K562 (cell line): Measurements from ENCODE around the gene DBP.

ENCODE experiments used
- ARNT ChIP-seq, 2 experiments: fragments of 450-650 bp; IDR thresholded peaks; 2 replicates each; pipeline ENCODE4 v1.6.1; 2016; ENCODE audit warnings: mild to moderate bottlenecking in 1 of 2
- NBN ChIP-seq: fragments of 450-650 bp; IDR thresholded peaks from 2 replicates; pipeline ENCODE4 v1.6.1; 2016; ENCODE audit warnings: low read depth, mild to moderate bottlenecking
- POU5F1 ChIP-seq: fragments of 150-350 bp; IDR thresholded peaks from 2 replicates; pipeline ENCODE4 v1.6.1; 2014; ENCODE audit warnings: borderline replicate concordance, low read length, low read depth, mild to moderate bottlenecking; ENCODE audit not compliant: partially characterized antibody
- RNF2 ChIP-seq: sonication (generic); IDR thresholded peaks from 2 replicates; pipeline ENCODE4 v1.6.1; 2016
- SRSF1 ChIP-seq: fragments of 200-400 bp; formaldehyde crosslinking; IDR thresholded peaks from 2 replicates; pipeline ENCODE4 v1.6.1; 2017; ENCODE audit warnings: mild to moderate bottlenecking, low read depth, low read length, moderate library complexity
- XRCC4 ChIP-seq: IDR thresholded peaks from one replicate; pipeline ENCODE4 v1.6.1; 2011; ENCODE audit not compliant: insufficient read depth, insufficient read length; ENCODE audit errors: extremely low read depth
- ZC3H4 ChIP-seq: sonication (generic); formaldehyde crosslinking; IDR thresholded peaks from 2 replicates; pipeline ENCODE4 v1.9.0; 2021; ENCODE audit warnings: missing genetic modification reagents, borderline replicate concordance
- TF ChIP-seq, protein P1 (sequence below): fragments of 450-650 bp; IDR thresholded peaks from 2 replicates; pipeline ENCODE4 v1.6.1; 2016
- TF ChIP-seq, protein P2 (sequence below): sonication (generic); formaldehyde crosslinking; IDR thresholded peaks from 2 replicates; pipeline ENCODE4 v1.9.0; 2022; ENCODE audit warnings: mild to moderate bottlenecking, missing genetic modification reagents
- TF ChIP-seq, protein P3 (sequence below): fragments of 250-450 bp; sonication (Bioruptor Pico); IDR thresholded peaks from 2 replicates; pipeline ENCODE4 v1.5.0; 2021

- TF ChIP-seq XRCC4 = no peak
- no peak for TF ChIP-seq SRSF1
- TF ChIP-seq ARNT (IDR thresholded peaks at IDR 0.05) = no peak
- no peak for TF ChIP-seq RNF2
- TF ChIP-seq, protein P1, sequence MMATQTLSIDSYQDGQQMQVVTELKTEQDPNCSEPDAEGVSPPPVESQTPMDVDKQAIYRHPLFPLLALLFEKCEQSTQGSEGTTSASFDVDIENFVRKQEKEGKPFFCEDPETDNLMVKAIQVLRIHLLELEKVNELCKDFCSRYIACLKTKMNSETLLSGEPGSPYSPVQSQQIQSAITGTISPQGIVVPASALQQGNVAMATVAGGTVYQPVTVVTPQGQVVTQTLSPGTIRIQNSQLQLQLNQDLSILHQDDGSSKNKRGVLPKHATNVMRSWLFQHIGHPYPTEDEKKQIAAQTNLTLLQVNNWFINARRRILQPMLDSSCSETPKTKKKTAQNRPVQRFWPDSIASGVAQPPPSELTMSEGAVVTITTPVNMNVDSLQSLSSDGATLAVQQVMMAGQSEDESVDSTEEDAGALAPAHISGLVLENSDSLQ = no peak
- no peak for TF ChIP-seq NBN
- TF ChIP-seq, protein P2, sequence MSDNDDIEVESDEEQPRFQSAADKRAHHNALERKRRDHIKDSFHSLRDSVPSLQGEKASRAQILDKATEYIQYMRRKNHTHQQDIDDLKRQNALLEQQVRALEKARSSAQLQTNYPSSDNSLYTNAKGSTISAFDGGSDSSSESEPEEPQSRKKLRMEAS (CRISPR knock-in tag) = no peak; the same call in 1 of the 2 replicates
- TF ChIP-seq, protein P3, sequence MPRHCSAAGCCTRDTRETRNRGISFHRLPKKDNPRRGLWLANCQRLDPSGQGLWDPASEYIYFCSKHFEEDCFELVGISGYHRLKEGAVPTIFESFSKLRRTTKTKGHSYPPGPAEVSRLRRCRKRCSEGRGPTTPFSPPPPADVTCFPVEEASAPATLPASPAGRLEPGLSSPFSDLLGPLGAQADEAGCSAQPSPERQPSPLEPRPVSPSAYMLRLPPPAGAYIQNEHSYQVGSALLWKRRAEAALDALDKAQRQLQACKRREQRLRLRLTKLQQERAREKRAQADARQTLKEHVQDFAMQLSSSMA (CRISPR knock-in tag) = no peak
- no peak for TF ChIP-seq ZC3H4 (CRISPR knock-in tag)
- TF ChIP-seq POU5F1 = no peak
Measured at GRCh38 chr19:48614436-48615230, 22.5 kb downstream of the DBP start, which contains the start of gene FAM83E.
